Measurements from ENCODE around the gene SAPCD2.

The SAPCD2 gene

DNA sequence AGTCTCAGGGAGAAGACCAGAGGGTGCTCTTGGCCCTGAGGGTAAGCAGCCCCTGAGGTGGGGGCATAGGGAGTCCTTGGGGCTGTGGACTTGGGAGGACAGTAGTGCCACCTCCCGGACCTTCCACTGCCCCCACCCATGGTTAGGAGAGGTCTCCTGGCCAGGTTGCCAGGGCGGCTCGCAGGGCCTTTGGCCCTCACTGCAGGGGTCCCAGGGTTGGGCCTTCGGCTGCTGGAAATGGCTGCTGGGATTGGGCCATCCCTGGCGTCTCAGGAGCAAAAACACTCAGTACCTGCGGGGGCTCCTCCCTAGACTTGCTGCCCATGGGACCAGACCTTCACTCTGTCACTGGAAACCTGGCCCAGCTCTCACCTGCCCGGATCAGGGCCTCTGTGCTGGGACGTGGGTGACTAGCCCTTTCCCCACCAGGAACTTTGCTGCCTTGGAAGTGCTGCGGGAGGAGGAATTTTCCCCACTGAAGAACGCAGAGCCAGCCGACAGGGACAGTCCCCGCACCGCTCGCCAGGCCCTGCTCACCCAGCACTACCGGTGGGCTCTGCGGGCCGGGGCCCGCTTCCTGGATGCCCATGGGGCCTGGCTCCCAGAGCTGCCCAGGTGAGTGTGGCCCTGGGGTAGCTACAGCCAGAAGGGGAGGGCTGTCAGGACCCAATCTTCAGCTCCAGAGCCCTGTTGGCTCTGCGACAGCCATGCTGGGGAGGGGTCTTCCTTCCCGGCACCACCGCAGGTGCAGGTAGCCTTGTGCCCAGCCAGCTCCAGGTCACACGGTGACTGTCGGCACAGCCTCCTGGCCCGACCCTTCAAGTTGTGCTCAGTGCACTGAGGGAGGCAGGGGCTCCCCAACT lies 10.1 kb upstream of the SAPCD2 start:
- DNase-seq, result no peak

- DNase-seq, result no peak
These were observed 9.0 kb upstream of the SAPCD2 start for GRCh38 chr9:137079401-137079787.

DNA sequence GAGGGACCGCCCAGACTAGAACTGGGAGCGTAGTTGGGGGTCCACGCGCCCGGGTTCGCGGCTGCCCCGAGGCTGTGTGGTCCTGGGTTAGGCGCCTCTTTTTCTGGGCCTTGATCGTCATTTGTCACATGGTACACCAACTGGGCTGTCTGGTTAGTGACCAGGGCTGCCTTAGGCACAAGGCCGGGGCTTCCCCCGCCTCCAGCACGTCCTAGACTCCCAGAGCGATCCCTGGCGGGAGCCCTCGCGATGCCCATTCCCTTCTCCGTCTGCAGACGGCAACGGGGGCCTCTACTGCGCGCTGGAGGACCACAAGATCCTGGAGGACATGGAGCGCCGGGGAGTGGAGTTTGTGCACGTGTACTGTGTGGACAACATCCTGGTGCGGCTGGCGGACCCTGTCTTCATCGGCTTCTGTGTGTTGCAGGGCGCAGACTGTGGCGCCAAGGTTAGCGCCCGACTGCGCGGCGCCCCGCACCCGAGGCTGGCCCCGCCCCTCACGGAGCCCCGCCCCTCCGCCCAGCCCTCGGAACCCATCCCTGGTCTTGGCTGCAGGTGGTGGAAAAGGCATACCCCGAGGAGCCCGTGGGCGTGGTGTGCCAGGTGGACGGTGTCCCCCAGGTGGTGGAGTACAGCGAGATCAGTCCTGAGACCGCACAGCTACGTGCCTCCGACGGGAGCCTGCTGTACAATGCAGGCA lies 8.5 kb upstream of the SAPCD2 start:
- DNase-seq, result no peak

- peak; percentile 17 to 61 (median 37) for DNase-seq
These were observed 7.7 kb upstream of the SAPCD2 start for GRCh38 chr9:137077758-137078693.

DNA sequence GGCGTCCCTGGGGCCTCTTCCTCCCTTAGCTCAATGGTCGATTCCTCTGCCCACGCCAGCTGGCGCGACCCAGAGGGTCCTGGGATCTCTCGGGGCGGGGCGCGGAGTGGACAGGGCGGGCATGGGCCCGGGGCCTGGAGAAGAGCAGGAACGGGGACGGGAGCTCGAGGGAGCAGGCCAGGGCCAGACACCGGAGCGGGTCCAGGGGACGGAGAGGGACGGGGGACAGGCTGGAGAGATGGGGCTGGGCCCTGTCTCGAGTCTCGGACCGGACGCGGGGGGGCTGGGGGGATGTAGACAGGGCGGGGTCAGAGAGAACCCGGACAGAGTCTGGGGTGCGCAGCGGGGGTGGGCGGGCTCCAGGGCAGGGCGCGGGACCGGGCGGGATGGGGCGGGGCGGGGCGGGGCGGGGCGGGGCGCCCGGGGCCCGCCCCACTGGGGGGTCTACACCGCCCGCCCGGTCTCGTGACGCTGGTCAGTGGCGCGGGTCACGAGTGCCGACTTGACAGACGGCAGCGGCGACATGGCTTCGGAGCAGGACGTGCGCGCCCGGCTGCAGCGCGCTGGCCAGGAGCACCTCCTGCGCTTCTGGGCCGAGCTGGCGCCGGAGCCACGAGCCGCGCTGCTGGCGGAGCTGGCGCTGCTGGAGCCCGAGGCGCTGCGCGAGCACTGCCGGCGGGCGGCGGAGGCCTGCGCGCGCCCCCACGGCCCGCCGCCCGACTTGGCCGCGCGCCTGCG lies 6.8 kb upstream of the SAPCD2 start, which contains the start of gene UAP1L1:
TSS of gene UAP1L1 (plus strand) at position 508 of the 738 bp plus-strand sequence. CDS start at position 524, 16 bp downstream.
- peak; percentile 89 to 96 (median 93) for DNase-seq

DNA sequence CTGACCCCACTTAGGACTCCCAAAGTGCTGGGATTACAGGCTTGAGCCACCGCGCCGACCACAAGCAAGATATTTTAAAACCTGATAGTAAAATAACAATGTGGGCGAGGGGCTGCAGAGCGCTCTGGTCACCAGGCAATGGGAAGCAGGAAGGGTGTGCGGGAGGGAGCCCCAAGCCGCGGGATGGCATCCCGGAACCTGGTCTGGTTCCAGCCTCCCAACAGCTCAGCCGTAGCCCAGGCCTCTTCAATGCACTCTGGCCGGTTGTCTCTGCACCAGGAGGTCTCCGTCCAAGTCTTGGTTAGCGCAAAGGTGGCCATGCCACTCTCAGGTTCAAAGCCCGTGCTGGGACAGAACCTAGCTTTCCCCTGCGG lies 6.3 kb upstream of the SAPCD2 start:
- DNase-seq, result no peak

GRCh38 chr9:137075275-137075775 lies 5.0 kb upstream of the SAPCD2 start:
- peak; percentile 52 to 71 (median 56) for DNase-seq

- DNase-seq, result peak in 1 of 4 experiments; percentile 40
These were observed 4.4 kb upstream of the SAPCD2 start for GRCh38 chr9:137074657-137075274.

DNA sequence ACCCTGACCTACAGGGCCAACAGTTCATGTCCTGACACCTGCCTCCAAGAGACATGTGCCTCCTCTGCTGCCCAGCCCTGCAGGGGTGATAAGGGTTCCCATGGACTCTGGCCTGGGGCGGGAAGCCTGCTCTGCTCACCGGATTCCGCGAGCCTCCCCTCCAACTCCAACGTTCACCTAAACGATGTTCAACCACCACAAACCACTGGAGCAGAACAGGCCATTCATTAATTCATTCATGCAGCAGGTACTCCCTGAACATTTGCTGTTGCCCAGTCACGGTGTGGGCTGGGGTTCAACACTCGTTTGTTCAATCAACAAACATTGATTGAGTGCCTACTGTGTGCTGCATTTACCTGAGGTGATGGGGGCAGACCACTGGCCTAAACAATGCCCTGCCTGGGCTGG lies 3.6 kb upstream of the SAPCD2 start:
- no peak for DNase-seq

- no peak for DNase-seq
These were observed 925 bp upstream of the SAPCD2 start for GRCh38 chr9:137071282-137071681.

GRCh38 chr9:137070906-137071275 lies 534 bp upstream of the SAPCD2 start:
- DNase-seq, result peak in 3 of 4 experiments; percentile 36 to 59 (median 50)

DNA sequence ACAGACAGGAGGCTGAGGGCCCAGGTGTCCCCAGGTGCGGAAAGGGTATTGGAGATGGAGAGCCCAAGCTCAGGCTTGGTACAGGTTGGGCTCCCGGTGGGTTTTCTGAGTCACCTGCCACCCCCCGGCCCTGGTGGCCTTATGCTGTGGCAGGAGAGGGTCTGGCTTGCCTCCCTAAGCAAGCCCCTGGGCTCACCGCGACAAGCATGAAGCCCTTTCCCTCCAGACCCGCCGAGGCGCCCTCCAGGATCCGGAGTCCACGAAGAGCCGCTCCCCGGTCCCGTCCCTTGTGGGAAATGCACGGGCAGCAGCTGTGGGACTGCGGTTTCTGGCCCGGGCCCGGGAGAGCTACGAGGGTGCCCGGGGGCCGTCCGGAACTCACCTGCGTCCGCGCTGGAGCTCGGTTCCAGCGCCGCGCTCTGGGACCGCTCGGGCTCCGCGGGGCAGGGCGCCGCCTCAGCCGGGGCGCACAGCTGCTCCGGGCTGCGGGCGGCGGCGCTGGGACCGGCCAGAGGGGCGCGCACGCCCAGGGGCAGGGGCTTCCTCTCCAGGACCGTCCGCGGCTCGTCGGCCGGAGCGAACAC lies 757 bp downstream of the SAPCD2 start:
- peak in 1 of 4 experiments; percentile 37 for DNase-seq

DNA sequence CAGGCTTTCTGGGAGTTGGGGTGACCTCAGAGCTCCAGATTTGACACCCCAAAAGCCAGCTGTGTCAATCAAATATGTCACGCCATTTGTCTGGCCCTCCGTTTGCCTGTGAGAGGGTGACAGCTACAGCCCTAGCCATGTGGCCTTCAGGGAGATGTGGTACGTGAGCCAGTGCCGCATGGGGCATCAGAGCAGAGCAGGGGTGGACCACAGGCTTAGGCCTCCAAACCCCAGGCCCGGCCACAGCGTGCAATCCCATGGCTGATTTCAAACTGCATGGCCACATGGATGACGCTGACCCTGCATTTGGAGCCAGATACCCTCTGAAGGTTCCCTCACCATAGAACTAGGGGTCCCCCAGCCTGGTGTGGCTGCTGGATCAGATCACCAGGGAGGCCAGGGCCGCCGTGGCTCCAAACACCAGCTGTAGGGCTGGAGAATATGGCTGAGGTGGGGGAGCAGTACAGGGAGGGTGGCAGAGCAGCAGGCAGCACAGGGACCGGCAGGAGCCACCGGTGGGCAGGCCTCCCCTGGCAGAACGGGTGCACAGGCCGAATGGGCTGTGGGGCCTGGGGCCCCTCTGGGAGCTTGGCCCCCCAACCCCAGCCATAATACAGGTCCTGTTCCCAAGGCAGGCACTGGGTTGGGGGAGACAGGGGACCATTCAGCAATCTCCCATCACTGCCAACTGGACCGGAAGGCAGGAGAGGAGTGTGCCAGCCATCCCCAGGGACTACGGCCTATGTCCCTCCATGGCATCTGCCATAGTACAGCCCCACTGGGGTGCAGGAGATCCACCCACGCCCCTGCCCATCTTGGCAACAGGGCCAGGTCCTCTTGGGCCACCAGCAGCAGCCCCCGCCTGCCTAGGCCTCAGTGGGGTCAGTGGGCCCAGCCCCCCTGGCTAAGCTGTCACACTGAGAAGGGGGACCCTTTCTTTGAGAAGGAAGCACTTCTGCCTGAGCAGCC lies 1.5 kb downstream of the SAPCD2 start:
- no peak for DNase-seq

DNA sequence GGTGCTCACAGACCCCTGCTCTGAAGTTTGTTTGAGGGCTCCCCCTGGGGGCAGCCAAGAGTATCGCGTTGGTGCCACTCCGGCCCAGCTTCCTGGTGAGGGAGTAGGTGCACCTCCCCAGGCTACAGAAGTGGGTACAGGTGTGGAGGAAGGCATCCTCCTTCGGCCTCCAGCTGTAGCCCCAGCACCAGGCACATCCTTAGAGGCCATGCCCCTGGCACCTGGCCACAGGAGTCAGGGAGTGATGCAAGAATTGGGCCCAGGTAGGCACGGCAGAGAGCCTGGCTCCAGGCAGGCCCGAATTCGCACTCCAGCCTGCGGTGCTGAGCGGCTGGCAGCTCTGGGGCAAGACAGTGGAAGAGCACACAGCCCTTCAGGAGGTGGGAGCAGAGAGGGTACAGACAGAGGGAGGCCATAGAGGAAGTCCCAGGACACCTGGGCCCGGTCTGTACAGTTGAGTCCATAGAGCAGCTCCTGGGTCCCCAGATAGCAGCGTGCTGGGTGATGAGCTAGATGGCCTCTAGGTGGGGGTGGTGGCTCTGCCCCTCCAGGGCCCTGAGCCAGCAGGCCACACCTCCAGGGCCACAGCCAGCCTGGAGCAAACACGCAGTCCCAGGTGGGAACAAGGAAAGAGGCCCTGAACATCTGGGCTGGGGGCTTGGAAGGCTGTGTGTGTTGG lies 2.4 kb downstream of the SAPCD2 start:
- peak; percentile 85 to 89 (median 88) for DNase-seq

DNA sequence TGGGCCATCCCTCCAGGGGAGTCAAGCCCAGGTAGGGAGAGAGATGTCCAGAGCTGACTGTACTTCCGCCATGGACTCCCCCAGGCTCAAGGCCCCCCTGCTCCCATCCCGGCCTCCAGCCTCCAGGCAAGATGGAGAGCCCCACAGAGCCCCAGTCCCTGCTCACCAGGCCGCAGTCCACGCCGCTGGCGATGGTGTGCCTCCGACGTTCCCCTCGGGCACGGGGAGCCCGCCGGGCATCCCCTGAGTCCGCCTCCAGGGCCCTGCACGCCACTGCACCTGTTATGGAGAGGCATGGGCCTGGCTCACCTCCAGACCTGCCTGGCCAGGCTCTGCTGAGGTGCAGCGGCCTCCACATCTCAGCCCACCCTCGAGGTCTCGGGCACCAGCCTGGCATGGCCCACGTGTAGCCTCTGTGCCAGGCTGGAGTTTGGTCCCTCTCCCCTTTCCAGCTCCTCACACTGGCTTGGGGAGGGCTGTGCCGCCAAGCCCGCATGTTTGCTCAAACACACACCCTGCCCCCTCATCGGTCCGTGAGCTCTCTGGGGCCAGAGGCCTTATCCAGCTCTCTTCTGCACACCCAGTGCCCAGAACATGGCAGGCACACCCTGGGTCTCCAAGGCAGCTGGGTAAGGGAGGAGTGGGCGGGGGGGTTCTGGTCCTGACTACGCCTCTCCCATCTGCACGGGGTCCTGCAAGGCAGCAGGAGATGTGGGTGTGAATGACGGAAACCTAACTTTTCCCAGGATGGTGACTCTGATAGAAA lies 4.1 kb downstream of the SAPCD2 start:
- DNase-seq, result no peak

DNA sequence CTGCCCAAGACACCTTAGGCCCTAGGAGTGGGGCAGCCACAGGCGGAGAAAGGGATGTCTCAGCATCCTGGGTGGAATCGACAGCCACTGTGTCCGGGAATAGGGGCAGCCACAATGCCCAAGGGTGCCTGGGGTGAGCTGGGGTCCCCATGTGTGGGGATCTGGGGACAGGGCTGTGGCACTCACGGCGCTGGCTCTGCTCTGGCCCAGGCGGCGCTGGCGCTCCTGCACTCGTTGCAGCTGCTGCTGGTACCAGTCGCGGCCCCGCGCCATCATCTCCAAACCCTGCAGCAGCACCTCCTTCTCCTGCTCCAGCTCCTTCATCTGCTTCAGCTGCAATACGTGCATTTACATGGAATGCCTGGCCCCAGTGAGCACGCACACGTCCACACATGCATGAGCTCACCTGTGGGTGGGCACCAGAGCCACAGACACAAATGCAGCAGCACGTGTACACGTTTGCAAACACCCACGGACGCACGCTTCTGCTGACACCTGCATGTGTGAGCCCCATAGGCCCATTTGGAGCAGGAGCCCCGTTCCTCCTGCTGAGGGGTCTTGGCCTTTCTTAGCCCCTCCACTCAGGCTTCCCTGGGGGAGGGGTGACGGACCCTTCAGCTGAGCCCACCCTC lies 4.9 kb downstream of the SAPCD2 start:
- no peak for DNase-seq

GRCh38 chr9:137064880-137065164 lies 5.5 kb downstream of the SAPCD2 start:
- no peak for DNase-seq

Measured in suppressor macrophage (primary cell).